HAP-1 (cell line): ENCODE results near the gene CTBP2.
"Not testable (repeated sequence)": the region's sequence is repeated elsewhere in the genome, so short reads cannot be mapped to it uniquely, and the experiment has no call there.

ENCODE experiments used
- DNase-seq, 2 experiments: peaks; one replicate each; pipeline ENCODE4 v3.0.0-alpha.2; 2016 to 2020; ENCODE audit warnings: low spot score in 2 of 2
- H3K27me3 ChIP-seq: fragments of 250-450 bp; sonication (Bioruptor Pico); 2 replicates; pipeline ENCODE4 v1.5.1; 2020; ENCODE audit warnings: low read depth, mild to moderate bottlenecking, moderate library complexity
- H3K36me3 ChIP-seq: fragments of 250-450 bp; sonication (Bioruptor Pico); replicated peaks from 2 replicates; pipeline ENCODE4 v1.5.1; 2020; ENCODE audit warnings: mild to moderate bottlenecking
- H3K4me1 ChIP-seq: fragments of 250-450 bp; sonication (Bioruptor Pico); 2 replicates; pipeline ENCODE4 v1.5.1; 2020; ENCODE audit warnings: mild to moderate bottlenecking
- H3K4me3 ChIP-seq: fragments of 250-450 bp; sonication (Bioruptor Pico); 2 replicates; pipeline ENCODE4 v1.5.1; 2020; ENCODE audit warnings: mild to moderate bottlenecking, moderate library complexity
- H3K9me3 ChIP-seq: fragments of 250-450 bp; sonication (Bioruptor Pico); 2 replicates; pipeline ENCODE4 v1.5.1; 2020; ENCODE audit warnings: mild to moderate bottlenecking, moderate library complexity
- in situ Hi-C: fragments of 300-500 bp; cut with MboI; formaldehyde crosslinking; loops from 3 replicates; pipeline ENCODE4 v1.14.3; 2020; ENCODE audit warnings: low sequenced_read_pairs, inconsistent platforms, mixed read lengths

CTBP2 gene

GRCh38 chr10:125151553-125152449 lies 8.6 kb downstream of the CTBP2 start:
- Histone ChIP-seq H3K27me3 (no peaks in the 10 kb centered on the region), H3K4me1 (peaks cover 70% of the 10 kb centered on the region), H3K9me3 (no peaks in the 10 kb centered on the region), H3K4me3 (no peak overlapping the region), H3K36me3 (peaks cover 27% of the 10 kb centered on the region)
- in situ Hi-C loops: loop anchor here (25.0 kb wide), 1 partner anchor 560 kb away; the partner anchor contains the start of gene EDRF1
- DNase-seq: peak in 1 of 2 experiments; percentile 58

- H3K27me3 ChIP-seq: no peaks in the 10 kb centered on the region
- peaks cover 27% of the 10 kb centered on the region for H3K36me3 ChIP-seq
- DNase-seq: no peak
- in situ Hi-C loops: loop anchor here (25.0 kb wide), 1 partner anchor 561 kb away; the partner anchor contains the start of gene EDRF1
- no peak overlapping the region for H3K4me3 ChIP-seq
- peaks cover 64% of the 10 kb centered on the region for H3K4me1 ChIP-seq
- no peaks in the 10 kb centered on the region for H3K9me3 ChIP-seq
Measured at GRCh38 chr10:125151170-125151552, 9.2 kb downstream of the CTBP2 start.

GRCh38 chr10:125150376-125151083 lies 9.8 kb downstream of the CTBP2 start:
- Histone ChIP-seq H3K36me3 (peaks cover 27% of the 10 kb centered on the region), H3K4me1 (peaks cover 58% of the 10 kb centered on the region)
- in situ Hi-C loops: loop anchor here (25.0 kb wide), 1 partner anchor 562 kb away; the partner anchor contains the start of gene EDRF1
- not testable (repeated sequence) for H3K27me3 ChIP-seq, DNase-seq, H3K9me3 ChIP-seq, H3K4me3 ChIP-seq

GRCh38 chr10:125149680-125150047 lies 10.7 kb downstream of the CTBP2 start:
- Histone ChIP-seq H3K9me3 (no peaks in the 10 kb centered on the region), H3K36me3 (peaks cover 27% of the 10 kb centered on the region), H3K4me3 (no peak overlapping the region), H3K4me1 (peaks cover 56% of the 10 kb centered on the region), H3K27me3 (no peaks in the 10 kb centered on the region)
- in situ Hi-C loops: loop anchor here (25.0 kb wide), 1 partner anchor 563 kb away; the partner anchor contains the start of gene EDRF1
- peak; percentile 51 to 63 for DNase-seq

GRCh38 chr10:125149036-125149679 lies 11.2 kb downstream of the CTBP2 start:
- in situ Hi-C loops: no loop called here
- Histone ChIP-seq H3K9me3 (no peaks in the 10 kb centered on the region), H3K4me3 (no peak overlapping the region), H3K36me3 (peaks cover 27% of the 10 kb centered on the region), H3K4me1 (peaks cover 51% of the 10 kb centered on the region), H3K27me3 (no peaks in the 10 kb centered on the region)
- DNase-seq: peak in 1 of 2 experiments; percentile 34

GRCh38 chr10:125148528-125148927 lies 11.8 kb downstream of the CTBP2 start:
- peaks cover 27% of the 10 kb centered on the region for H3K36me3 ChIP-seq
- no peaks in the 10 kb centered on the region for H3K27me3 ChIP-seq
- no peaks in the 10 kb centered on the region for H3K9me3 ChIP-seq
- H3K4me1 ChIP-seq: peaks cover 45% of the 10 kb centered on the region
- in situ Hi-C loops: no loop called here
- no peak for DNase-seq
- no peak overlapping the region for H3K4me3 ChIP-seq

GRCh38 chr10:125147971-125148439 lies 12.4 kb downstream of the CTBP2 start:
- no peak for DNase-seq
- in situ Hi-C loops: no loop called here
- Histone ChIP-seq H3K4me1 (peaks cover 40% of the 10 kb centered on the region), H3K4me3 (no peak overlapping the region), H3K36me3 (peaks cover 27% of the 10 kb centered on the region), H3K27me3 (no peaks in the 10 kb centered on the region), H3K9me3 (no peaks in the 10 kb centered on the region)

GRCh38 chr10:125146791-125147579 lies 13.4 kb downstream of the CTBP2 start:
- no peaks in the 10 kb centered on the region for H3K27me3 ChIP-seq
- in situ Hi-C loops: no loop called here
- no peaks in the 10 kb centered on the region for H3K9me3 ChIP-seq
- H3K36me3 ChIP-seq: peaks cover 32% of the 10 kb centered on the region
- H3K4me3 ChIP-seq: no peak overlapping the region
- peaks cover 32% of the 10 kb centered on the region for H3K4me1 ChIP-seq
- no peak for DNase-seq

GRCh38 chr10:125145636-125146035 lies 14.7 kb downstream of the CTBP2 start:
- peaks cover 28% of the 10 kb centered on the region for H3K4me1 ChIP-seq
- DNase-seq: no peak
- H3K4me3 ChIP-seq: no peak overlapping the region
- H3K9me3 ChIP-seq: no peaks in the 10 kb centered on the region
- peaks cover 24% of the 10 kb centered on the region for H3K36me3 ChIP-seq
- H3K27me3 ChIP-seq: no peaks in the 10 kb centered on the region
- in situ Hi-C loops: no loop called here

- peaks cover 25% of the 10 kb centered on the region for H3K4me1 ChIP-seq
- no peaks in the 10 kb centered on the region for H3K27me3 ChIP-seq
- in situ Hi-C loops: no loop called here
Measured at GRCh38 chr10:125144693-125145623, 15.4 kb downstream of the CTBP2 start.

GRCh38 chr10:125144206-125144605 lies 16.2 kb downstream of the CTBP2 start:
- DNase-seq: no peak
- Histone ChIP-seq H3K36me3 (peaks cover 14% of the 10 kb centered on the region), H3K4me3 (no peak overlapping the region), H3K27me3 (no peaks in the 10 kb centered on the region), H3K9me3 (no peaks in the 10 kb centered on the region), H3K4me1 (peaks cover 17% of the 10 kb centered on the region)
- in situ Hi-C loops: no loop called here

More at GRCh38 chr10:125144693-125145623, 15.4 kb downstream of the CTBP2 start:
- Histone ChIP-seq H3K36me3 (peaks cover 18% of the 10 kb centered on the region), H3K9me3 (no peaks in the 10 kb centered on the region), H3K4me3 (no peak overlapping the region)
- DNase-seq: peak in 1 of 2 experiments; percentile 62

GRCh38 chr10:125142946-125143345 lies 17.4 kb downstream of the CTBP2 start:
- no peak for DNase-seq
- in situ Hi-C loops: no loop called here

More at GRCh38 chr10:125142946-125143345, 17.4 kb downstream of the CTBP2 start:
- H3K9me3 ChIP-seq: no peaks in the 10 kb centered on the region
- H3K4me1 ChIP-seq: peaks cover 10% of the 10 kb centered on the region
- H3K36me3 ChIP-seq: peaks cover 7% of the 10 kb centered on the region
- no peaks in the 10 kb centered on the region for H3K27me3 ChIP-seq
- H3K4me3 ChIP-seq: no peak overlapping the region
